ENCODE results near the gene GNG13. TPM values are rescaled to one million over a fixed set of nuclear protein-coding genes. Genes with fewer than 3 reads are reported as not detected.

The GNG13 gene
- total RNA-seq, 1 experiment from 2014 or later, result not detected

DNA sequence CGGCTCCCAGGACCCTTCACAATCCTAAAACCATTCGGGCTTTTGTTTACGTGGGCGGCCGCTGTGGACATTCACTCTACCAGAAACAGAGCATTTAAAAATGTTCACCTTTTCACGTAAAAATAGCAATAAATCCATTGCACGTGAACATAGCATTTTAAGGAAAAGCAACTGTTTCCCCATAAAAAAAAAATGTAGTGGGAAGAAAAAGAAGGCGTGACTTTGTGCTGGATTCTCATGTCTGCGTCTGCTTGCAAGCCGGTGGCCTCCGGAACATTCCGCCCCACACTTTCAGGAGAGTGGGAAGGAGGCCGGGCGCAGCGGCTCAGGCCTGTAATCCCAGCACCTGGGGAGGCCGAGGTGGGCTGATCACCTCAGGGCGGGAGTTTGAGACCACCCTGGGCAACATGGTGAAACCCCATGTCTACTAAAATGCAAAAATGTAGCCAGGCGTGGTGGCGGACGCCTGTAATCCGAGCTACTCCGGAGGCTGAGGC, 13.4 kb upstream of the GNG13 start:
- DNase-seq (ENCODE audit: low read depth), result no peak

DNA sequence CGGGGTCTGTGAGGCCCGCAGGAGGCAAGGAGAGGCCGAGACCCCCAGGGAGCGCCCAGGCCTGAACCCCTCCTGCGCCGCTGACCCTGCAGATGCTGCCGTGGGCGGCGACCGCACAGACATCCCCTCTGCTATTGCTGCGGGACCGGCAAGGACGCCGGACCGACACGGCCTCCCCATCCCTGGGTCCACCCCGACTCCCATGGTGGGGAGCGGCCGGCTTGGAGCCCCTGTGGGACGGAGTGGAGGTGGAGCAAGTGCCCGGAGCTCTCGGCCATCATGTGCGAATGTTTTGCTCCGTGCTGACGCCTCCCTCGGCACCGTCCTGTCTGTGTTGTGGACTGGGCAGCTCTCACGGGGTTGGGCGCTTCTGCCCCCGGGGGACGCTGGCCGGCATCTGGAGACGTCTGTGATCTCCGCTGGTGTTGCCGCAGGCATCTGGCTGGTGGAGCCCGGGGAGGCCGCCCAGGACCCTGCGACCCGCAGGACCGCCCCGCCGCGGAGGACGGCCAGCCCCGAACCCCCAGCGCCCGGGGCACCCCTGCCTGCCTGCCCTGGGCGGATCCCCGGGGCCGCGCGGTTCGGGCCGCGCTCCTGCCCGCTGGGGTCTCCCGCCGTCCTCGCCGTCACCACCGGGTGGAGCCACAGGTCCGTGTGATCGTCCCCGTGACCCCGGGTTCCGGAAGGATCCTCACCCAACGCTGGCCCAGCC, 12.8 kb upstream of the GNG13 start:
- peak; percentile 36 for DNase-seq (ENCODE audit: low read depth)

DNA sequence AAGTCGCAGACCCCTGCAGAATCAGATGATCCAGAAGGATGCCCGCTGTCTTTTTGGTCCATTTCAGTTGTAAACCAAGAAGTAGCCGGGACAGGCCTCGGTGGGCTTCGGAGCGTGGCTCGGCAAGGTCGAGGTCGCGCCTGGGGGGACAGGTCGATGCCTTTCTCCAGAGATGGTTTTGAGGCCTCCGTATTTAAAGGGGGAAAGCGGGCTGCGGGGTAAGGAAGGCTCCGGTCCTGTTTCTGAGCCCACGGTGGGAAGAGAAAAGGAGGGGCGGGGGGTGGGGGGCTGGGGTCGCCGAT, 7.5 kb upstream of the GNG13 start:
- DNase-seq (ENCODE audit: low read depth), result no peak

DNA sequence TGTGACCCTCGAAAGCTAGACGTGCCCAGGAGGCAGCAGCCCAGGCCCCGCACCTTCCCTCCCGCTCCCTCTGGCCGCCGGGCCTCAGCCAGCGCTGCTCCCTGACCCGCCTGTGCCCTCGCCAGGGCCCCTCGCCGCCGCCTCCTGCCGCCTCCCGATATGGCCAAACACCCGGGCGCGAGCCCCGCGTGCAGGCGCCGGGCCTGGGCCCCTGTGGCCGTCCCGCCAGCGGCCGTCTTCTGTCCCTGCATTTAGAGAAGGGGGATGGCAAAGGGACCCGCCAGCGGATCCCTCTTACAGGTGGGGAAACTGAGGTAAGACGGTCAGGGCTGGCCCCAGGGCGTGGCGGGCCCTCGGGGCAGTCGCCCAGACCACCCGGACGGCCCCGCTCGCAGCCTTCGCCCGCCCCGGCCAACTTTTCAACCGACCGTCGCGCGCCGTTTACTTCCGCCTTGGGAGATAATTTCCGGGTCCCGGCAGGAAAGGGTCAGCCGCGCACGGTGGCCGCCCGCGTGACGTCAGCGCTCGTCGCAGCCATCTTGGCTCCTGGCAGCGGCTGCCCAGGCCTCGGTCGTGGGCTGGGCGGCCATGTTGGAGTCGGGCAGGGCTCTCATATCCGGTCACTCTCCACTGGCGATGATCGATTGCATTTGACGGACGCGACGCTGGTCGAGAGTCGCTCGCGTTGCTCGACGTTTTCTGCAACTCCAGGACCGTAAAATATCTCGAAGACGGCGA, 7.0 kb upstream of the GNG13 start:
- DNase-seq (ENCODE audit: low read depth), result peak; percentile 91

DNA sequence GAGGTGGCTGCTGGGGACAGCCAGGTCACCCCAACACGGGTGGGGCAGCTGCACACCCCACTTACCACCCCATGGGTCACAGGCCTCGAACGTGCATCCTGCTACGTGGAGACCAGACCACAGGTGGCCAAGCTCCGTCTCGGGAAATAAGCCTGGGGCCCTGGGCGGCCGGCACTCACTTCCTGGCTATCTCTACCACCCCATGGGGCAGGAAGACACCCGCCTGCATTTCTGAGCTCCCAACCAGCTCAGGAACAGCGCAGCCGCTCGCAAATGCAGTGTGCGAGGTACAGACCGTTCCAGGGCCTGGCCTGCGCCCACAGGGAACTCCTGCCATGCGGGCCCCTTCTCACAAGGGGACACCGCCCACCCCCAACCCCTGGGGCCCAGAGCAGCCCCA, 4.9 kb upstream of the GNG13 start:
- no peak for DNase-seq (ENCODE audit: low read depth)

DNA sequence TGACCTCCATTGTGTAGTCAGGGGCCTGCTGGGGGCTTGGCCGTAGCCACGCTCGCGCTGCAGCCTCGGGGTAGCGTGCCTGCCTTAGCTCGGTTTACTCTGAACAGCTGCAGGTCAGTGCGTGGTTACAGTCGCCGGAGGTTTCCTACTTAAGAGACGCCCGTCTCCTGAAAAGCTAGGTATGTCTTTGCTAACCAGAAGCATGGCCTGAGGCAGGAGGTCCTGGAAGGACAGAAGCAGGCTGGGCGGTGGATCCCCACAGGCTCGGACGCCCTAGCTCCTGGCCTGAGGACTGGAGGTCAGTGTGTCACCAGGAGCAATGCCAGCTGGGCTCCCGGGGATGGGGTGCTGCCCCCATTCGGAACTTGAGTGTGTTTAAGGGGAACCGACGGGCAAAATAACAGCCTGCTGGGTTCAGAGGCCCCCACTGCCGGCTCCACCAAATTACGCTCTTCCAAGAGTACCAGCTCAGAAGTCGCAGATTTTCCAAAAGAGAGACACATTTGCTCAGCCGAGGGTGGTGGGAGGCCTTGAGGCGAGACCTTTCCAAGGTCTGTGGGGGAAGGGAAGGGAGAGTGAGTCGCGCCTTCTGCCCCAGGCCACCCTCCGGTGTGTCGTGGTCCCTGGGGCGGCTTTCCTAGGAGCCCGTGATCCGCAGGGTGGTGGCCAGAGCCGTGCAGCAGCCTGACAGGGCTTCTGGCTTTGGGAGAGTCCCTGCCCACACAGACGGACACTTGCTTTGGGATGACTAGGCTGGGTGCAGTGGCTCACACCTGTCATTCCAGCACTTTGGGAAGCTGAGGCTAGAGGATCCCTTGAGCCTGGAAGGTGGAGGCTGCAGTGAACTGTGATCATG, 3.9 kb upstream of the GNG13 start:
- no peak for DNase-seq (ENCODE audit: low read depth)

DNA sequence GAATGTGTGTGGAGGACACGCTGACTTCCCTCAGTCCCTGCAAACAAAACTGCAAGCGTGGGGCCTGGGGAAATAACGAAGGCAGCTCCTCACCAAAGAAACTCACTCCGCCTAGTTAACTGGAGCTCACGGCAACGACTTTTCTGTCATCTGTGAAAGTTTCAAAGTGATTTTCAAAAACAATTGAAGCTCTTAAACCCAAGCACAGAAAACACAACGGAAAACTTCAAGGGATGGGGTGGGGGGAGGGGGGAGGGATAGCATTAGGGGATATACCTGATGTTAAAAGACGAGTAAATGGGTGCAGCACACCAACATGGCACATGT, 3.2 kb upstream of the GNG13 start:
- DNase-seq (ENCODE audit: low read depth), result no peak

DNA sequence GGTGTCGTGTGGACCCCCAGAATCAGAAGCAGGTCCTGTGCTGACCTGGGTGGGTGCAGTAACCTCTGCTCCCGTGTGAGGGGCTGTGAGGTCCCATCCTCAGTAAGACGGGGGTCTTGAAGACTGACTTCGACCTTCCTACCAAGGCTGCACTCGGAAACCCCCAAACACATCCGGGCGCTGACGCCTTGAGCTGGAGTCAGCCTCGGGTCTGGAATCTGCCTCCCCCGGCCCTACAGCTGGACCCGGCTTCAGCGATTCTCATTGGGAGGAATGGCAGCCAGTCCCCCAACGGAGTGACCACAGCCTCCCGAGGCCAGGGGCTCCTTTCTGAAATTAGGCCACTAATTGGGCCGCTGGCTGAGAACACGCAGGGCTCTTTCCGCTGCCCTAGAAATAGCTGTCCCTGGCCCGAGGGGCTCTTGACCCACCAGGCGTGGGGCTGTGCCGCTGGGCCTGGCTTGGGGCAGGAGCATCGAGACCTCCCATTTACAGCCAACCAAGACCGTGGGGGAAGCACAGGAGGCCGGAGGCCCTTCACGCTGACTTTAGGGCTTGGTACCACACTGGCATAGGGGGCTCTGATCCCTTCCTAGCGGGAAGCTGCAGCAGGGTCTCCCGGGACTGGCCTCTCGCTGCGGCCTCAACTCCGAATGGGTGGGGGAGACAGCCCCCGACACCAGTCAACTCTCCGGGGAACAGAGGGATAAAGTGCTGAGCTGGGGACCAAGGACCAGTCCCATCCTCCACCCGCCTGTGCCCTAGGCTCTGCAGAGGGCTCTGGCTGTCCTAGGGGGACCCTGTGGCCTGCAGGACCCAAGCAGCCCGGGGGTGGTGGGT, 2.6 kb upstream of the GNG13 start:
- no peak for DNase-seq (ENCODE audit: low read depth)

DNA sequence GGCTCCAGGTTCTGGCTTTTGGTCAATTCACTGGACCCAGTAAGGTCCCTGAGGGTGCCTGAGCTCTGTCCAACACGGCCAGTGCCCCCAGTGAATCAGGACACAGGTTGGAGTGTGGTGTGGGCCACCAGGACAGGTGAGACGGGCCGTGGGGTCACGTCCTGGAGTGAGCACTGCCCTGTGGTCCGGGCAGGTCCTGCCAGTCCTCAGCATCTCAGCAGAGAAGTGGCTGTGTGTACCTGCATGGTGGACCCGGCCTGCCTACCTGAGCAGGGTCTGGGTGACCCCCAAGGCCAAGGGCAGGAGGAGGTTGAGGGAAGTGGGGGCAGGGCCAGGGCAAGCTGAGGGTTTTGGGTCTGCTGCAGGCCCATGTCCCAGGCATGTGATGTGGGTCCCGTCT, 1.9 kb upstream of the GNG13 start:
- DNase-seq (ENCODE audit: low read depth), result no peak

DNA sequence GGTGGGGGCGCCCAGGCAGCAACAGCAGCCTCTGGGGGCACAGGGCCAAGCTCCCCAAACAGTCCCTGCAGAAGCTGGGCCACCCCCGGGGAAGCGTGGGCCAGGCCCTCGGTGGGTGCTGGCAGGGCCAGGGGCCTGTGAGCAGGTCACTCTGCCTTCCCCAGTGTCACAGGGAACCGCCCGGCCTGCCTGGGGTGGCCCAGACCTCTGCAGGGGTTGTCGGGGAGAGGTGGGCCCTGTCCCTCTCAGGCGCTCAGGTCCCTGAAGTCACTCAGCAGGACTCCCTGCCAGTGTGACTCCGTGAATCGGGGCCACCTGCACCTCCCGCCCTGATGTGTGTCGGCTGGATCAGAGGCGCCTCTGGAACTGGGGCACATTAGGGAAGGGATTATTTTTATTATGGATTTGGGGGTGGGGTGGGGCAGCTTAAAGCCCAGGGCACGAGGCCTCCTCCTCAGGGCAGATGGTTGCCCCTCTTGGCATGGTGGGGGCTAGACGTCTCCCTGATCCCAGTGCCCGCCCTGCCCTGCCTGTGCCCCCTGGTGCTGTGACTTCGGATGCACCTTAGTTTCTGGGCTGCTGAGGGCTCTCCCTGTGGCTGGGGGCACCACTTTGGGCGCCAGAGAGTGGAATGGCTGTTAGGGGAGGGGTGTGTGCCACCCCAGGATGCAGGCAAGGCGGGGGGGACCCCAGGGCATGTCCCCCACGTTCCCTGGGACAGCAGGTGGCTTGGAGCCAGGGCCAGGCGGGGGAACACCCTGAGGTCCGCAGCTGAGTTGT, 1.2 kb upstream of the GNG13 start:
- DNase-seq (ENCODE audit: low read depth), result no peak

DNA sequence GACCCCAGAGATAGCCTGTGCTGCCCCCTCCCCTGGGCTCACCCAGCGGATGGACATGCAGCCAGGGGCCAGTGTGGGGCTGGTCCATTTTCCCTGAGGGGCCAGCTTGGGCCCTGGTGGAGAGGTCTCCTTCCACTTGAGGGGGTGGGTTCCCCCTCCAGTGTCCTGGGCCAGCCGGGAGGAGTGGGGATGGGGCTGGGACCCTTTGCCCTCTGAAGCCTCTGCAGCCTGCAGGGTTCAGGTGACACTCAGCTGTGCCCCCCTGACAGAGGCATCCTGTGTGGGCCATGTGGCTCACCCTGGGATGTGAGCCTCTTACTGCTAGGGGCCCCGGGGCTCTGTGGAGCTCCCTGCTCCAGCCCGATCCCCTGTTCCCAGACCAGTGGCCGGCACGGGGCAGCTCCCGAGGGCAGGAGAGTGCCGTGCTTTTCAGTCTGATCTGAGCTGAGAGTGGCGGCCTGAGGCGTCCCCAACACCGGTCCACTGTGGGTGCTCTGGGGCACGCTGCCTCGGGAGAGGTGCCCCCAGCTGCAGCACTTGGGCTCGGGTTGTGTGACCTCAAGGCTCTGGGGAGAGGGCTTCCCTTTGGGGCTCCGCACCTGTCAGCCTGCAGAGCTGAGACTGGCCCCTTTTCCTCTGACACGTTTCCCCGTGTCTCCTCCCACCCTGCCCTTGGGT, 439 bp upstream of the GNG13 start:
- DNase-seq (ENCODE audit: low read depth), result no peak

DNA sequence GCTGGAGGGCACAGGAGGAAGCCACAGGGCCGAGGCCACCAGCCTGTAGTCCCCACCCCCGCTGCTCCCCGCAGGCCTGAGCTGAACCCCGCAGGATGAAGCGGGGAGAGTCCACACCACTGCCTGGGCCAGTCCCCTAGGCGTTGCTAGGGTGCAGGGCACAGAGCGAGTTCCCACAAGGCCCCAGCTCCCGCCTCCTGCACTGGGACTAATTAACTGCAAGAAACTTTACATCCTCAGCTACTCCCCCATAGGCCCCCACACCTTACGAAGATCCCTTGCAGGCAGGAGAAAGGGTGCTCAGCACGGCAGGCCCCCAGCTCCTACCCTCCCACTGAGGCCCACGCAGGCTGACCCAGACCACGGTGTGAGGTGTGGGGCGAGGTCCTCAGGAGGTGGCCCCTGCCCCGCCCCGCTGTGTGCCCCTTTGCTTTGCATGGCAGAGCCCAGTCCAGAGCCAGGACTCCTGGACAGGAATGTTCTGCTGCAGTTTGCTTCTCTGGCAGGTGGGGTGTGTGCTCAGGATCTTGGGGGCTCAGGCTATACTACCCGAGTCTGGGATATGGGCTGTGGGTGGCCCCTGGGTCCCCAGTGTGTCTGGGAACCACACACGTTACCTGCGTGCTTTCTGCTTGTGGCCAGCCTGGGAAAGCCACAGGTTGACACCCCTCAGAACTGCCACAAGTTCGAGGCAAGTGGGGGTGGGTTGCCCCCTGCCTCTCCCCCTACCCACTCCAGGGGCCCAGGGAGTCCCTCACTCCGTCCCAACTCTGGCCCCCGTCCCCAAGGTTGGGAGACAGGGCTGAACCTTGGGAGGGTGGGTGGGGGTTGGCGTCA, 1.2 kb downstream of the GNG13 start:
- no peak for DNase-seq (ENCODE audit: low read depth)

DNA sequence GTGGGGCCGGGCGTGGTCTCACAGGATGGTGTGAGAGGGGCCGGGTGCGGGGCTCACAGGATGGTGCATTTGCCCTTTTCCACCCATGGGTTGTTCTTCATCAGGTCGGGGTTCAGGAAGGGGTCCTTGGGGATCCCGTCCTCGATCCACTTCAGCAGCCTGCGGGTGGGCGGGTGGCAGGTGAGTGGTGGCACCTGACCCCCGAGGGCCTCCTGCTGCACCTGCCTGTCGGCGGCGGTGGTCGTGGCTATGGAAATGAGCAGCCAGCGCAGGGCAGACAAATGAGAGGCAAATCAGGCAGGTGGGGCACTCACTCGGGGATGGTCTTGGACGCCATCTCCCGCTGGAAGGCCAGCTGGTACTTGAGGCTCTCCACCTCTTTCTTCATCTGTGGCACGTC, 1.9 kb downstream of the GNG13 start:
- no peak for DNase-seq (ENCODE audit: low read depth)

DNA sequence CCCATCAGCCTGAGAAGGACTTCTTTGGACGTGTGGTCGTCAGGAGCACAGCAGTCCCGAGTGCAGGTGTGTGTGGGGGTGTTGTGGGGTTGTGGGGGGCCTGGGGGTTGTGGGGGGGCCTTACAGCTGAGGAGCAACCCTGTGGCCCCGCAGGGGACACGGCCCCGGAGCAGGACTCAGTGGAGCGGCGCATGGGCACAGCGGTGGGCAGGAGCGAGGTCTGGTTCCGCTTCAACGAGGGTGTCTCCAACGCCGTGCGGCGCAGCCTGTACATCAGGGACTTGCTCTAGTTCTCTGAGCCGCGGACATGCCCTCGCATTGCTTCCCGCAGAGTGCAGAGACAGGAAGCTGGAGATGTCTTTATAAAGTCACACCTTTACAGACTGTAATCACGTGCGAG, 2.8 kb downstream of the GNG13 start:
- no peak for DNase-seq (ENCODE audit: low read depth)

DNA sequence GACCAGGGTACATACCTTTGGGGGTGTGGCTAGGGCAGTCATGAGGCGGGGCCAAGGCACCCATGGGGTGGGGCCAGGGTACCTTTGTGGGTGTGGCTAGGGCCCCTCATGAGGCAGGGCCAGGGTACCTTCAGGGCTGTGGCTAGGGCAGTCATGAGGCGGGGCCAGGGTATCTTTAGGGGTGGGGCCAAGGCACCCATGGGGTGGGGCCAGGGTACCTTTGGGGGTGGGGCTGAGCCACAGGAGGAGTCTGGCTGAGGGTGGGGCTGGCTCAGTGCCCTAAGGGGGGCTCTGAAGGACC, 3.5 kb downstream of the GNG13 start:
- no peak for DNase-seq (ENCODE audit: low read depth)

DNA sequence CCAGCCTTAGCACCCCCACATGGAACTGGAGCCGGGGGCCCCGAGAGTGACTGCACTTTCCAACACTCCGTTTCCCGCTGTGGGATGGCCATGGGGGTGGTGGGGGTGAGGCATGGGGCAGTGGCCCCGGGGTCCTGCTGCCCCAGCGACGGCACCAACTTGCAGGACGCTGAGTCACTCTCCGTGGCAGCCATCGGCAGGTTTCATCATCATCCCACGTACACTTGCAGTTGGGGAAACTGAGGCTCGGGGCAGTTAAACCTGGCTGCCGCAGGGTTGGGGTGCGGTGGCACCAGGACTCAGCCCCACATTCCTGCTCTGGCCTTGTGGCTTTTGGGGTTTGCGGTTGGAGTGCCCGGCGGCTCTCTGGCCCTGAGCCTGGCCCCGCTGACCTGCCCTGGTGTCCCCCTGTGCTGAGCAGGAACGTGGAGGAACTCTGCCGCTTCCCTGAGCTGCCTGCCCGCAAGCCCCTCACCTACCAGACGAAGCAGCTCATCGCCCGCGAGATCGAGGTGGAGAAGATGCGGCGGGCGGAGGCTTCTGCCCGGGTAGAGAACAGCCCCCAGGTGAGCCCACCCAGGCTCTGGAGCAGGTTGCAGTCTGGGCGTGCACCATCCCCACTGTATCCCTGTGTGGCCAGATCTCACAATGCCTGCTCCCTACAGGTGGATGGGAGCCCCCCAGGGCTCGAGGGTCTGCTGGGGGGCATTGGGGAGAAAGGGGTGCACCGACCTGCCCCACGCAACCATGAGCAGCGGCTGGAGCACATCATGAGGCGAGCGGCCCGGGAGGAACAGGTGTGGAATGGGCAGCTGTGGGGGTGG, 4.0 kb downstream of the GNG13 start:
- no peak for DNase-seq (ENCODE audit: low read depth)

DNA sequence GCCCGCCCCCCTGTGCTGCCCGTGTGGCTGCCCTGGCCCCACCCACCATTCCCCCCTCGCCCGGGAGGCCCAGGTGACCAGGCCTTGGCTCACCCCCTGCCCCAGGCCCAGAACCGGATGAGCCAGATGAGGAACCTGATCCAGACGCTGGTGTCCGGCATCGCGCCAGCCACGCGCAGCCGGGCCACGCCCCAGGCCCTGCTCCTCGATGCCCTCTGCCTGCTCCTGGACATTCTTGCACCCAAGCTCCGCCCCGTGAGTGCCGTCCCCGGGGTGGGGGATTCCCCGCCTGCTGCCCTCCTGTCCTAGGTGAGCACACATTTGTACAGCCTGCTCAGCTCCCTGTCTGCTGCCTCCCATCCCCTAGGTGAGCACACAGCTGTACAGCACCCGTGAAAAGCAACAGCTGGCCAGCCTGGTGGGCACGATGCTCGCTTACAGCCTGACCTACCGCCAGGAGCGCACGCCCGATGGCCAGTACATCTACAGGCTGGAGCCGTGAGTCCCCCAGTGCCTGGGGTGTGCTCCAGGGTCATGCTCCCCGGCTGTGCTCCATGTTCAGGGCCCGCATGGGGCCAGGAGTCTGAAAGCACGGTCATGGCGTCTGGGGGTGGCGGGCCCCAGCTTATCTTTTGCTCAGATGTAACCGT, 4.8 kb downstream of the GNG13 start:
- DNase-seq (ENCODE audit: low read depth), result no peak

DNA sequence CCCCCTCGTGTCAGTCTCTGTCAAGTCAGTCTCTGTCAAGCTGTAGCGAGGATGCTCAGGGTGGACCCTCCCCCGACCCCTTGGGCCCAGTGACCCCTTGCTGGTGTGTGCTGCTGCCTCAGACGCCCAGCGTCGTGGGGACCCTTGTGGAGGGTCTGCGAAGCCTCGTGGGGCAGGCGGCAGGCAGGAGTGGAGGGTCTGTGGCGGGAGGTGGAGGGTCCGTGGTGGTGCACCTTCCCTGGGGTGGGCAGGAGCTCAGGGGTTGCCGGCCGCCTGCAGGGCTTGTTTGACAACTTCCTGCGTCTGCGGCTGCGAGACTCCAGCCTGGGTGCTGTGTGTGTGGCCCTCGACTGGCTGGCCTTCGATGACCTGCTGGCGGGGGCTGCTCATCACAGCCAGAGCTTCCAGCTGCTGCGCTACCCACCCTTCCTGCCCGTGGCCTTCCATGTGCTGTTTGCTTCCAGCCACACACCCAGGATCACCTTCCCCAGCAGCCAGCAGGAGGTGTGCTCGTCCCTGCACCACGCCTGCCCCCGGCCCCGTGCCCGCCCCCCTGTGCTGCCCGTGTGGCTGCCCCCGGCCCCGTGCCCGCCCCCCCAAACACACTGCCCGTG, 5.6 kb downstream of the GNG13 start:
- no peak for DNase-seq (ENCODE audit: low read depth)

Measured in LHCN-M2 (cell line).